IMR-90 (cell line): ENCODE data around the gene FGFRL1. TPM values are rescaled to one million over a fixed set of nuclear protein-coding genes. Genes with fewer than 3 reads are reported as not detected.

Experiments
- ATAC-seq: fragments of 200-7000 bp; cut with Tn5 transposase; 2 replicates; pipeline ENCODE4 v1.9.1; 2020; ENCODE audit warnings: low read depth, mild to moderate bottlenecking, moderate library complexity
- BruUV-seq: library from RNA; stranded (reverse); fragments of 400-500 nt; replicated peaks from 2 replicates; lab custom pipeline; 2021; lab: Mats Ljungman, UMichigan
- CTCF ChIA-PET: fragments of 300-600 bp; formaldehyde crosslinking; extraction: SDS; loops from one replicate; lab custom pipeline; 2021; ENCODE audit warnings: antibody characterized with exemption; lab: Yijun Ruan, JAX
- POLR2A ChIA-PET: fragments of 300-600 bp; sonication (Branson Sonifier 250); formaldehyde crosslinking; loops from one replicate; lab custom pipeline; 2022; ENCODE audit warnings: antibody characterized with exemption; ENCODE audit not compliant: unreplicated experiment; lab: Charles Lee
- DNase-seq: peaks from one replicate; pipeline ENCODE4 v3.0.0; 2013
- H2AFZ ChIP-seq: replicated peaks from 2 replicates; pipeline ENCODE3; 2013; ENCODE audit warnings: low read length, mild to moderate bottlenecking; ENCODE audit not compliant: poor library complexity
- H2AK5ac ChIP-seq: 2 replicates; pipeline ENCODE4 v1.6.1; 2013; ENCODE audit warnings: low read depth, low read length, inconsistent platforms
- H2AK9ac ChIP-seq: replicated peaks from 2 replicates; pipeline ENCODE3; 2013; ENCODE audit warnings: mild to moderate bottlenecking, low read depth, low read length, moderate library complexity; ENCODE audit not compliant: poor library complexity
- H2BK120ac ChIP-seq: 2 replicates; pipeline ENCODE4 v1.6.1; 2013; ENCODE audit warnings: low read depth, low read length, inconsistent platforms
- H2BK15ac ChIP-seq: 3 replicates; pipeline ENCODE4 v1.6.1; 2013; ENCODE audit warnings: low read depth, low read length, inconsistent platforms
- H2BK20ac ChIP-seq: 2 replicates; pipeline ENCODE4 v1.6.1; 2013; ENCODE audit warnings: low read depth, mild to moderate bottlenecking, inconsistent platforms, low read length, moderate library complexity
- H2BK5ac ChIP-seq: 2 replicates; pipeline ENCODE4 v1.6.1; 2013; ENCODE audit warnings: mild to moderate bottlenecking, low read depth, low read length, inconsistent platforms; ENCODE audit not compliant: poor library complexity, severe bottlenecking
- H3K14ac ChIP-seq: replicated peaks from 2 replicates; pipeline ENCODE4 v1.6.1; 2013; ENCODE audit warnings: low read depth, low read length, inconsistent platforms
- H3K18ac ChIP-seq: 2 replicates; pipeline ENCODE4 v1.6.1; 2013; ENCODE audit warnings: low read depth, low read length, control low read depth
- H3K23ac ChIP-seq: 2 replicates; pipeline ENCODE4 v1.6.1; 2013; ENCODE audit warnings: low read depth, low read length, inconsistent platforms
- H3K27ac ChIP-seq: 2 replicates; pipeline ENCODE4 v1.5.1; 2013; ENCODE audit warnings: mild to moderate bottlenecking, control low read depth, low read length; ENCODE audit not compliant: insufficient read depth
- H3K27me3 ChIP-seq: 2 replicates; pipeline ENCODE4 v1.6.1; 2013; ENCODE audit warnings: low read length; ENCODE audit not compliant: control insufficient read depth, insufficient read depth
- H3K36me3 ChIP-seq: 2 replicates; pipeline ENCODE4 v1.6.1; 2013; ENCODE audit warnings: low read length, mixed read lengths; ENCODE audit not compliant: control insufficient read depth, insufficient read depth
- H3K4ac ChIP-seq: 2 replicates; pipeline ENCODE4 v1.6.1; 2013; ENCODE audit warnings: low read depth, low read length, inconsistent platforms
- H3K4me1 ChIP-seq: 2 replicates; pipeline ENCODE4 v1.6.1; 2013; ENCODE audit warnings: low read length, mixed read lengths; ENCODE audit not compliant: control insufficient read depth, insufficient read depth
- H3K4me2 ChIP-seq: 2 replicates; pipeline ENCODE4 v1.6.1; 2013; ENCODE audit warnings: low read depth, mild to moderate bottlenecking, control low read depth, low read length, moderate library complexity
- H3K4me3 ChIP-seq: 2 replicates; pipeline ENCODE4 v1.5.1; 2013; ENCODE audit warnings: low read depth, mild to moderate bottlenecking, control low read depth, low read length, moderate library complexity; ENCODE audit not compliant: insufficient read depth
- H3K56ac ChIP-seq: 2 replicates; pipeline ENCODE4 v1.6.1; 2013; ENCODE audit warnings: low read length, inconsistent platforms; ENCODE audit not compliant: insufficient read depth; ENCODE audit errors: extremely low read depth
- H3K79me1 ChIP-seq, 2 experiments: 2 replicates each; pipeline ENCODE4 v1.6.1; 2013; ENCODE audit warnings: low read length in 2 of 2, inconsistent platforms in 1 of 2, low read depth in 1 of 2
- H3K9ac ChIP-seq: 2 replicates; pipeline ENCODE4 v1.6.1; 2013; ENCODE audit warnings: low read depth, low read length, control low read depth
- H3K9me1 ChIP-seq: 2 replicates; pipeline ENCODE4 v1.6.1; 2013; ENCODE audit warnings: low read length, inconsistent platforms; ENCODE audit not compliant: insufficient read depth
- H3K9me3 ChIP-seq: 2 replicates; pipeline ENCODE4 v1.6.1; 2013; ENCODE audit warnings: low read length; ENCODE audit not compliant: control insufficient read depth, insufficient read depth
- H4K20me1 ChIP-seq: 2 replicates; pipeline ENCODE4 v1.6.1; 2013; ENCODE audit warnings: low read length, inconsistent platforms; ENCODE audit not compliant: insufficient read depth
- H4K5ac ChIP-seq: 2 replicates; pipeline ENCODE4 v1.6.1; 2013; ENCODE audit warnings: mild to moderate bottlenecking, low read depth, low read length, control low read depth
- H4K8ac ChIP-seq, 2 experiments: 2 replicates each; pipeline ENCODE4 v1.6.1; 2013; ENCODE audit warnings: low read depth in 2 of 2, low read length in 2 of 2, control low read depth in 1 of 2, inconsistent platforms in 1 of 2
- H4K91ac ChIP-seq: 2 replicates; pipeline ENCODE4 v1.6.1; 2013; ENCODE audit warnings: low read depth, low read length, inconsistent platforms; ENCODE audit not compliant: insufficient read depth
- CHD1 ChIP-seq: IDR thresholded peaks from 2 replicates; pipeline ENCODE4 v1.6.1; 2012; ENCODE audit warnings: low read depth, low read length, improper control_type of control experiment
- MAZ ChIP-seq: IDR thresholded peaks from 2 replicates; pipeline ENCODE4 v1.6.1; 2012; ENCODE audit warnings: low read depth, mild to moderate bottlenecking, low read length, improper control_type of control experiment, moderate library complexity, borderline replicate concordance
- POLR2A ChIP-seq: IDR thresholded peaks from 2 replicates; pipeline ENCODE4 v1.6.1; 2012; ENCODE audit warnings: mild to moderate bottlenecking, low read depth, low read length
- RAD21 ChIP-seq: IDR thresholded peaks from 2 replicates; pipeline ENCODE4 v1.6.1; 2012; ENCODE audit warnings: low read length, improper control_type of control experiment
- SMC3 ChIP-seq: fragments of 150-350 bp; IDR thresholded peaks from 2 replicates; pipeline ENCODE4 v1.6.1; 2016; ENCODE audit warnings: low read depth, mild to moderate bottlenecking, antibody characterized with exemption, low read length, moderate library complexity
- WGBS, 2 experiments: methylation state at CpG; one replicate each; pipeline versions ENCODE4 v1.1.5 to v1.1.7; 2013; ENCODE audit warnings: missing lambda C conversion rate in 2 of 2; ENCODE audit not compliant: insufficient read length in 1 of 2; ENCODE audit errors: extremely low coverage in 2 of 2; 5-methylcytosine and 5-hydroxymethylcytosine counted together
- dilution Hi-C: fragments of 300-500 bp; cut with HindIII; formaldehyde crosslinking; loops from one replicate; pipeline ENCODE4 v1.14.3; 2018; ENCODE audit warnings: low sequenced_read_pairs; ENCODE audit not compliant: unreplicated experiment
- in situ Hi-C: fragments of 300-500 bp; cut with MboI; formaldehyde crosslinking; loops from 3 replicates; pipeline ENCODE4 v1.14.3; 2019; ENCODE audit warnings: low sequenced_read_pairs, inconsistent platforms, mixed read lengths
- intact Hi-C: fragments of 100-400 bp; cut with micrococcal nuclease; formaldehyde crosslinking; loops from 2 replicates; pipeline ENCODE4 v1.10.0; 2022
- polyA plus RNA-seq, 3 experiments: library from polyadenylated mRNA; depleted of rRNA; stranded (reverse); fragments of >200 nt; gene quantifications; 2 replicates each; pipeline ENCODE4 v1.2.3, GENCODE V29; 2012; ENCODE audit warnings: low replicate concordance in 1 of 3
- total RNA-seq: library from RNA; depleted of rRNA; stranded (reverse); fragments of >200 nt; gene quantifications from 2 replicates; pipeline ENCODE4 v1.2.3, GENCODE V29; 2012

FGFRL1 gene
- total and polyA plus RNA-seq, 2 of the 4 experiments (the other 2 are of a cell fraction) = 49.3 to 78.8 TPM

DNA sequence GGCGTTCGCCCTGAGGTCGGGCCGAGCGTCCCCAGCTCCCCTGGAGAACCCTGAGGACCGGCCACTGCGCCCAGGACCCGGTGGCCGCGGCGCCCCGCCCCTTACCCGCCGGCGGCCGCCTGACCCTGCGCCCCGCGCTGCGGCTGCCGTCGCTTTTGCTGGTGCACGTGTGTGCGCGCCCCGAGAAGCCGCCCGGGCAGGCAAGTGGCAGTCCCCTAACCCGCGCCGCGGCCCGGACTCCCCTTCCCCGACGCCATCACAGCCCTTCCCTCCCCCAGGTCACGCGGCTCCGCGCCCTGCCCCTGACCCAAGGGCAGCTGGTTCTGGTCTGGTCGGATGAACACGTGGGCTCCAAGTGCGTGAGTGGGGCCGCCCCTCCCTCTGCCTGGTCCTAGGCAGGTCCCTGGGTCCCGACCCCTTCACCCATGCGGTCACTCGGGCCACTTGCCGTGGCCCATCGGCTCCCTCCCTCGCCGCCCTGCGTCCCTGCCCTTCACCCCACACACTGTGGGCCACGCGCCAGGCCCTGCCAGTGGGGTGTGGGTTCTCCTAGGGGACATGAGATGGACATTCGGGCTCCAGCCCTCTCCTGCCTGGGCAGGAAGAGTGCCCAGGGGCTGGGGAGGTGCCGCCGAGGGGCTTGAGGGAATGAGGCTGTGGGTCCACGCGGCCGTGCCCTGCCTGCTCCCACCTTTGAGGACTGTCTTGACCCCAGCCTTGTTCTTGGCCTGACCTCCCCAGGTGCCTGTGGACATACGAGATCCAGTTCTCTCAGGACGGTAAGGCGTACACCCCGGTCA is 8.0 kb upstream of the FGFRL1 start:
- Histone ChIP-seq H2BK120ac (no peak overlapping the region), H3K79me1 (no peaks in the 10 kb centered on the region), H3K14ac (no peak overlapping the region), H2AK9ac (no peak overlapping the region), H3K36me3 (no peaks in the 10 kb centered on the region), H3K4me1 (peaks cover 4% of the 10 kb centered on the region; the same call in 1 of the 2 replicates), H2BK5ac (no peak overlapping the region), H3K9ac (no peak overlapping the region), H3K4me2 (no peak overlapping the region), H3K4me3 (no peak overlapping the region), H4K8ac (no peak overlapping the region), H2AK5ac (no peak overlapping the region), H2BK15ac (no peak overlapping the region), H2AFZ (no peak overlapping the region), H4K5ac (no peak overlapping the region), H3K27ac (no peak overlapping the region), H3K56ac (no peak overlapping the region), H3K9me1 (no peaks in the 10 kb centered on the region), H2BK20ac (no peak overlapping the region), H3K4ac (no peak overlapping the region), H3K27me3 (peaks cover 63% of the 10 kb centered on the region), H4K20me1 (peaks cover 1% of the 10 kb centered on the region), H3K23ac (no peak overlapping the region), H3K9me3 (peaks cover 3% of the 10 kb centered on the region), H3K18ac (no peak overlapping the region), H4K91ac (no peak overlapping the region)
- dilution Hi-C loops = no loop called here
- DNase-seq (no peak), ATAC-seq (no peak)
- 22% methylated on average over 33 of the region's 63 CpGs; no CpG with 5 or more reads in 1 of the 2 experiments for WGBS, 2 experiments
- ChIA-PET POLR2A (no interaction called here), CTCF (no interaction called here)
- no TSS peak for BruUV-seq
- intact Hi-C loops = no loop called here
- in situ Hi-C loops = no loop called here
- TF ChIP-seq POLR2A = no peak
- TF ChIP-seq CHD1 = no peak
- no peak for TF ChIP-seq SMC3
- no peak for TF ChIP-seq MAZ
- TF ChIP-seq RAD21 = no peak
